NCI-H345 treated with DMSO at 0.1 percent for 48 hours (cell line): Measurements from ENCODE around the gene PLXNC1.

Experiments used
- DNase-seq: peaks from one replicate; lab custom pipeline; 2025; ENCODE audit not compliant: unreplicated experiment; lab: John Stamatoyannopoulos, UW

Gene PLXNC1

GRCh38 chr12:94178882-94179281, 30.5 kb downstream of the PLXNC1 start:
- no peak for DNase-seq

- no peak for DNase-seq
Observed at GRCh38 chr12:94179723-94180122, 31.3 kb downstream of the PLXNC1 start.

- no peak for DNase-seq
Observed at GRCh38 chr12:94180558-94181296, 32.4 kb downstream of the PLXNC1 start.

- no peak for DNase-seq
Observed at GRCh38 chr12:94182986-94183707, 34.8 kb downstream of the PLXNC1 start.

GRCh38 chr12:94183708-94184379, 35.5 kb downstream of the PLXNC1 start:
- DNase-seq = no peak

- DNase-seq = no peak
Observed at GRCh38 chr12:94184995-94185719, 36.8 kb downstream of the PLXNC1 start.

GRCh38 chr12:94185801-94186200, 37.4 kb downstream of the PLXNC1 start:
- DNase-seq = no peak

- no peak for DNase-seq
Observed at GRCh38 chr12:94186278-94187241, 38.2 kb downstream of the PLXNC1 start.

- no peak for DNase-seq
Observed at GRCh38 chr12:94187361-94187760, 39.0 kb downstream of the PLXNC1 start.

GRCh38 chr12:94190623-94191022, 42.2 kb downstream of the PLXNC1 start:
- DNase-seq = no peak

GRCh38 chr12:94191023-94191422, 42.6 kb downstream of the PLXNC1 start:
- no peak for DNase-seq

- DNase-seq = no peak
Observed at GRCh38 chr12:94191811-94192210, 43.4 kb downstream of the PLXNC1 start.

GRCh38 chr12:94192506-94192905, 44.1 kb downstream of the PLXNC1 start:
- DNase-seq = no peak

- DNase-seq = no peak
Observed at GRCh38 chr12:94193168-94193567, 44.8 kb downstream of the PLXNC1 start.

- no peak for DNase-seq
Observed at GRCh38 chr12:94195483-94195882, 47.1 kb downstream of the PLXNC1 start.

GRCh38 chr12:94198469-94198868, 50.1 kb downstream of the PLXNC1 start:
- no peak for DNase-seq

GRCh38 chr12:94198872-94199271, 50.5 kb downstream of the PLXNC1 start:
- no peak for DNase-seq

- no peak for DNase-seq
Observed at GRCh38 chr12:94200069-94200468, 51.7 kb downstream of the PLXNC1 start.

- DNase-seq = no peak
Observed at GRCh38 chr12:94200695-94201094, 52.3 kb downstream of the PLXNC1 start.
